ENCODE results near the gene CCDC40. TPM values are rescaled to one million over a fixed set of nuclear protein-coding genes. Genes with fewer than 3 reads are reported as not detected.

CCDC40 gene
- total RNA-seq, 1 donor from 2014 or later: 2.6 TPM

DNA sequence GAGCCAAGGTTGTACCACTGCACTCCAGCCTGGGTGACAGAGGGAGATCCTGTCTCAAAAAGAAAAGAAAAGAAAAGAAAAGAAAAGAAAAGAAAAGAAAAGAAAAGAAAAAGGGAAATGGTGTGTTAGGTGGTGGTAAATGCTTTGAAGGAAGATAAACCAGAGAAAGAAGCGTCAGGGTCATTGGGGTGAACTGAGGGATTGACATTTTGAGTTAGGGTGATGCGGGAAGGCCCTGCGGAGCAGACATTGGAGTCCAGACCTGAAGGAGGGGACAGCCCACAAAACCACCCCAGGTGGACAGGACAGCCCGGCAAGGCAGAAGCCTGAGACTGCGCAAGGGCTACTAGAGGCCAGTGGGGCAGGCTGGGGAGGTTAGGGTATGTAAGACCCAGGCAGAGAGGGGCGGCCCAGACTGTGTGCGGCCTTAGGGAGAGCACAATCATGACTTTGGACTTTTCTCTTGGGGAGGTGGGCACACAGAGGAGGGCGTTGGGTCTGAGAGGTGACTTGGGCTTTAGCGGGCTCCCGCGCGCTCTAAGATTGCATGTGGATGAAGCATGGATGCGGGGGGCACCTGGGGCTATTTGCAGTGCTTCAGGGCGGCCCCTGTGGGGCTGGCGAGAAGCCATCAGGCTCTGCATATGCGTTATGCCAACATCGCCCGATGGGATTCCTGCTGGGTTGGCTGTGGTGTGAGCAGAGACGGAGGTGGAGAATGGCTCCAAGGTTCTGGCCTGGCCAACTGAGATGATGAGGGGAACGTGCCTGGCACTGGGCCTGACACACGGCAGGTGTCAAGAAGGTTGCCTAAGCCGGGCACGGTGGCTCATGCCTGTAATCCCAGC, 61.6 kb downstream of the CCDC40 start:
- DNase-seq (ENCODE audit: extremely low read depth, low read depth, low spot score): no peak

DNA sequence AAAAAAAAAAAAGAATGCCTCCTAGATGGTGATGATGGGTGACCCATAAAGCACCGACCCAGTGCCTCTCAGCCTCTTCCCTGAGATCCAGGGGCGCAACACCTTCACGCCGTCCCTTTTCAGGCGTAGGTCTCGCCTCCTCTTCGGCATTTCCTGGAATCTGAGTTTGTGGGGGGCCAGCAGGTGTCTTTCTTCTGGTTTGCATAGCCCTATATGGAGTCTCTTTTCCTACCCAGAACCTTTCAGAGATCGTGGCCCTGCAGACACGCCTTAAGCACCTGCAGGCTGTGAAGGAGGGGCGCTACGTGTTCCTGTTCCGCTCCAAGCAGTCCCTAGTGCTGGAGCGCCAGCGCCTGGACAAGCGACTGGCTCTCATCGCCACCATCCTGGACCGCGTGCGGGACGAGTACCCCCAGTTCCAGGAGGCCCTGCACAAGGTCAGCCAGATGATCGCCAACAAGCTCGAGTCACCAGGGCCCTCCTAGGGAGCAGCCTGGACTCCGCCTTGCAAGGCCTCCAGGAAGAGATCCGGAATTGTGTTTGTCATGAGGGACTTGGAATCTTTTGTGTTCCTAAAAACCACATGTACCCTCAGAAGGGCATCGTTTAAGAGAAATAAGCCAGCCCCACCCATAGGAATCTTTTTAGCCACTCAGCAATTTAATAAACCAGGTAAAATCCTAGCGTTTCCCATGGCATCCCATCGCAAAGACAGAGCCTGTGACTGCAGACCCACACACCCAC, 63.0 kb downstream of the CCDC40 start:
- no peak for DNase-seq (ENCODE audit: extremely low read depth, low read depth, low spot score)

DNA sequence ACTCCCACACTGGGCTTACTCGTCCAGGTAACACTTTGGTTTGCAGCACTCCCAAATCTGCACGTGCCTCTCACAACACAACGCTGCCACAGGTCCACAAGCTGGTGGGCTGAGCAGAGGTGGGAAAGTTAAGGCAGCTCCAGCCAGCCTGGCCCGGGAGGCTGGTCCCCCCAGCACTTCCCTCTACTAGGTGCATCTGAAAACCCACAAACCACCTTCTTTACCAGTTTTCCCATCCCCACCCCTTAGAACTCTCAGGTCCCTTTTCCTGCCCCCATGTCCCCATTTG, 63.5 kb downstream of the CCDC40 start:
- DNase-seq (ENCODE audit: extremely low read depth, low read depth, low spot score): no peak

DNA sequence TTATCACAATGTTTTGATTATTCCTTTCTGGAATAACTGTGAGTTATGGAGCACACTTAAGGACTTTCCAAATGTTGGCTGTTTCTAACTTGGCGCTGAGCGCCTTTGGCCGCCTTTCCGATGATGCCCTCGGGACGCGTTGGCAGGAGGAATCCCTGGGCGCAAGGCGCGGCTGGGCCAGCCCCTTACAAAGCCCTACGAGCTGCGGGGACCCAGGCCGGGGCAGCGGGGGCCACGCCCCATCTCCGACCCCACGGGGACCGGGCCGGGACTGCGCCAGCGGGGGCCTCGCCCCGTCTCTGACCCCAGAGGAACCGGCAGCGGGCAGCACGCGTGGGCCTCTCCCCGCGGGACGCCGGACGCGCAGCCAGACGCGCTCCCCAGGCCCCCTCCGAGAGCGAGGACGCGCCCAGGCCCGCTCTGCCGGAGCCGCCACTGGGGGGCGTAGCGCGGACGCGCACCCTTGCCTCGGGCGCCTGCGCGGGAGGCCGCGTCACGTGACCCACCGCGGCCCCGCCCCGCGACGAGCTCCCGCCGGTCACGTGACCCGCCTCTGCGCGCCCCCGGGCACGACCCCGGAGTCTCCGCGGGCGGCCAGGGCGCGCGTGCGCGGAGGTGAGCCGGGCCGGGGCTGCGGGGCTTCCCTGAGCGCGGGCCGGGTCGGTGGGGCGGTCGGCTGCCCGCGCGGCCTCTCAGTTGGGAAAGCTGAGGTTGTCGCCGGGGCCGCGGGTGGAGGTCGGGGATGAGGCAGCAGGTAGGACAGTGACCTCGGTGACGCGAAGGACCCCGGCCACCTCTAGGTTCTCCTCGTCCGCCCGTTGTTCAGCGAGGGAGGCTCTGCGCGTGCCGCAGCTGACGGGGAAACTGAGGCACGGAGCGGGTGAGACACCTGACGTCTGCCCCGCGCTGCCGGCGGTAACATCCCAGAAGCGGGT, 64.8 kb downstream of the CCDC40 start, which contains the start of gene GAA:
TSS of gene GAA (plus strand) at position 571 of the 935 bp plus-strand sequence. CDS start 3,006 bp downstream, outside the sequence.
- DNase-seq (ENCODE audit: extremely low read depth, low read depth, low spot score): no peak

DNA sequence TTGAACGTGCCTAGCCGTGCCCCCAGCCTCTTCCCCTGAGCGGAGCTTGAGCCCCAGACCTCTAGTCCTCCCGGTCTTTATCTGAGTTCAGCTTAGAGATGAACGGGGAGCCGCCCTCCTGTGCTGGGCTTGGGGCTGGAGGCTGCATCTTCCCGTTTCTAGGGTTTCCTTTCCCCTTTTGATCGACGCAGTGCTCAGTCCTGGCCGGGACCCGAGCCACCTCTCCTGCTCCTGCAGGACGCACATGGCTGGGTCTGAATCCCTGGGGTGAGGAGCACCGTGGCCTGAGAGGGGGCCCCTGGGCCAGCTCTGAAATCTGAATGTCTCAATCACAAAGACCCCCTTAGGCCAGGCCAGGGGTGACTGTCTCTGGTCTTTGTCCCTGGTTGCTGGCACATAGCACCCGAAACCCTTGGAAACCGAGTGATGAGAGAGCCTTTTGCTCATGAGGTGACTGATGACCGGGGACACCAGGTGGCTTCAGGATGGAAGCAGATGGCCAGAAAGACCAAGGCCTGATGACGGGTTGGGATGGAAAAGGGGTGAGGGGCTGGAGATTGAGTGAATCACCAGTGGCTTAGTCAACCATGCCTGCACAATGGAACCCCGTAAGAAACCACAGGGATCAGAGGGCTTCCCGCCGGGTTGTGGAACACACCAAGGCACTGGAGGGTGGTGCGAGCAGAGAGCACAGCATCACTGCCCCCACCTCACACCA, 65.7 kb downstream of the CCDC40 start:
- no peak for DNase-seq (ENCODE audit: extremely low read depth, low read depth, low spot score)

DNA sequence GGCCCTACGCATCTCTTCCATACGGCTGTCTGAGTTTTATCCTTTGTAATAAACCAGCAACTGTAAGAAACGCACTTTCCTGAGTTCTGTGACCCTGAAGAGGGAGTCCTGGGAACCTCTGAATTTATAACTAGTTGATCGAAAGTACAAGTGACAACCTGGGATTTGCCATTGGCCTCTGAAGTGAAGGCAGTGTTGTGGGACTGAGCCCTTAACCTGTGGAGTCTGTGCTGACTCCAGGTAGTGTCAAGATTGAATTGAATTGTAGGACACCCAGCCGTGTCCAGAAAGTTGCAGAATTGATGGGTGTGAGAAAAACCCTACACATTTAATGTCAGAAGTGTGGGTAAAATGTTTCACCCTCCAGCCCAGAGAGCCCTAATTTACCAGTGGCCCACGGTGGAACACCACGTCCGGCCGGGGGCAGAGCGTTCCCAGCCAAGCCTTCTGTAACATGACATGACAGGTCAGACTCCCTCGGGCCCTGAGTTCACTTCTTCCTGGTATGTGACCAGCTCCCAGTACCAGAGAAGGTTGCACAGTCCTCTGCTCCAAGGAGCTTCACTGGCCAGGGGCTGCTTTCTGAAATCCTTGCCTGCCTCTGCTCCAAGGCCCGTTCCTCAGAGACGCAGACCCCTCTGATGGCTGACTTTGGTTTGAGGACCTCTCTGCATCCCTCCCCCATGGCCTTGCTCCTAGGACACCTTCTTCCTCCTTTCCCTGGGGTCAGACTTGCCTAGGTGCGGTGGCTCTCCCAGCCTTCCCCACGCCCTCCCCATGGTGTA, 66.4 kb downstream of the CCDC40 start:
- no peak for DNase-seq (ENCODE audit: extremely low read depth, low read depth, low spot score)

DNA sequence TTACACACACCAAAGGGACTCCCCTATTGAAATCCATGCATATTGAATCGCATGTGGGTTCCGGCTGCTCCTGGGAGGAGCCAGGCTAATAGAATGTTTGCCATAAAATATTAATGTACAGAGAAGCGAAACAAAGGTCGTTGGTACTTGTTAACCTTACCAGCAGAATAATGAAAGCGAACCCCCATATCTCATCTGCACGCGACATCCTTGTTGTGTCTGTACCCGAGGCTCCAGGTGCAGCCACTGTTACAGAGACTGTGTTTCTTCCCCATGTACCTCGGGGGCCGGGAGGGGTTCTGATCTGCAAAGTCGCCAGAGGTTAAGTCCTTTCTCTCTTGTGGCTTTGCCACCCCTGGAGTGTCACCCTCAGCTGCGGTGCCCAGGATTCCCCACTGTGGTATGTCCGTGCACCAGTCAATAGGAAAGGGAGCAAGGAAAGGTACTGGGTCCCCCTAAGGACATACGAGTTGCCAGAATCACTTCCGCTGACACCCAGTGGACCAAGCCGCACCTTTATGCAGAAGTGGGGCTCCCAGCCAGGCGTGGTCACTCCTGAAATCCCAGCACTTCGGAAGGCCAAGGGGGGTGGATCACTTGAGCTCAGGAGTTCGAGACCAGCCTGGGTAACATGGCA, 67.1 kb downstream of the CCDC40 start:
- no peak for DNase-seq (ENCODE audit: extremely low read depth, low read depth, low spot score)

DNA sequence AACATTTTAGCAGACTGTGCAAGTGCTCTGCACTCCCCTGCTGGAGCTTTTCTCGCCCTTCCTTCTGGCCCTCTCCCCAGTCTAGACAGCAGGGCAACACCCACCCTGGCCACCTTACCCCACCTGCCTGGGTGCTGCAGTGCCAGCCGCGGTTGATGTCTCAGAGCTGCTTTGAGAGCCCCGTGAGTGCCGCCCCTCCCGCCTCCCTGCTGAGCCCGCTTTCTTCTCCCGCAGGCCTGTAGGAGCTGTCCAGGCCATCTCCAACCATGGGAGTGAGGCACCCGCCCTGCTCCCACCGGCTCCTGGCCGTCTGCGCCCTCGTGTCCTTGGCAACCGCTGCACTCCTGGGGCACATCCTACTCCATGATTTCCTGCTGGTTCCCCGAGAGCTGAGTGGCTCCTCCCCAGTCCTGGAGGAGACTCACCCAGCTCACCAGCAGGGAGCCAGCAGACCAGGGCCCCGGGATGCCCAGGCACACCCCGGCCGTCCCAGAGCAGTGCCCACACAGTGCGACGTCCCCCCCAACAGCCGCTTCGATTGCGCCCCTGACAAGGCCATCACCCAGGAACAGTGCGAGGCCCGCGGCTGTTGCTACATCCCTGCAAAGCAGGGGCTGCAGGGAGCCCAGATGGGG, 68.0 kb downstream of the CCDC40 start:
- no peak for DNase-seq (ENCODE audit: extremely low read depth, low read depth, low spot score)

DNA sequence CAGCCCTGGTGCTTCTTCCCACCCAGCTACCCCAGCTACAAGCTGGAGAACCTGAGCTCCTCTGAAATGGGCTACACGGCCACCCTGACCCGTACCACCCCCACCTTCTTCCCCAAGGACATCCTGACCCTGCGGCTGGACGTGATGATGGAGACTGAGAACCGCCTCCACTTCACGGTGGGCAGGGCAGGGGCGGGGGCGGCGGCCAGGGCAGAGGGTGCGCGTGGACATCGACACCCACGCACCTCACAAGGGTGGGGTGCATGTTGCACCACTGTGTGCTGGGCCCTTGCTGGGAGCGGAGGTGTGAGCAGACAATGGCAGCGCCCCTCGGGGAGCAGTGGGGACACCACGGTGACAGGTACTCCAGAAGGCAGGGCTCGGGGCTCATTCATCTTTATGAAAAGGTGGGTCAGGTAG, 68.5 kb downstream of the CCDC40 start:
- DNase-seq (ENCODE audit: extremely low read depth, low read depth, low spot score): no peak

DNA sequence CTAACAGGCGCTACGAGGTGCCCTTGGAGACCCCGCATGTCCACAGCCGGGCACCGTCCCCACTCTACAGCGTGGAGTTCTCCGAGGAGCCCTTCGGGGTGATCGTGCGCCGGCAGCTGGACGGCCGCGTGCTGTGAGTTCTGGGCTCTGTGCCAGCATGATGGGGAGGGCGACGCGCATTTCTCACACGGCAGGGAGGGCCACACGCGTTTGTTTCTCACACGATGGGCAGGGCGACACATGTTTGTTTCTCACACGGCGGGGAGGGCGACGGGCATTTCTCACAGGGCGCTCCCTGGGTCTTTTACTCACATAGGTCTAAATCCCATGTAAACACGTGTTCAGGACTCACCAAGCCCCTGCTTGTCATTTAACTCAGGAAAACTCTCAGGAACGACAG, 69.3 kb downstream of the CCDC40 start:
- no peak for DNase-seq (ENCODE audit: extremely low read depth, low read depth, low spot score)

DNA sequence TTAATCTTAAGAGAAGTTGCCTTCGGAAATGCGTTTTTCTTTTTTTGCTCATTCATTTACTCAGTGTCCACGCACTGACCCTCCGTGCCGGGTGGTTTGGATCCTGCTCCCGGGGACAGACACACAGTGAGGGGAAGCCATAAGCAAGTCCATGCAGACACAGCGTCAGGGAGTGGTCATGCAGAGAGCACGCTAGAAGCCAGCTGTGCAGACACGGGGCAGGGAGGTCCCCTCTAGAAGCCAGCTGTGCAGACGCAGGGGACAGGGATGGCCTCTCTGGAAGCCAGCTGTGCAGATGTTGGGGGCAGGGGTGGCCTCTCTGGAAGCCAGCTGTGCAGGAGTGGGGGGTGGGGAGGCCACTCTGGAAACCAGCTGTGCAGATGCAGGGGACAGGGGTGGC, 69.7 kb downstream of the CCDC40 start:
- no peak for DNase-seq (ENCODE audit: extremely low read depth, low read depth, low spot score)

DNA sequence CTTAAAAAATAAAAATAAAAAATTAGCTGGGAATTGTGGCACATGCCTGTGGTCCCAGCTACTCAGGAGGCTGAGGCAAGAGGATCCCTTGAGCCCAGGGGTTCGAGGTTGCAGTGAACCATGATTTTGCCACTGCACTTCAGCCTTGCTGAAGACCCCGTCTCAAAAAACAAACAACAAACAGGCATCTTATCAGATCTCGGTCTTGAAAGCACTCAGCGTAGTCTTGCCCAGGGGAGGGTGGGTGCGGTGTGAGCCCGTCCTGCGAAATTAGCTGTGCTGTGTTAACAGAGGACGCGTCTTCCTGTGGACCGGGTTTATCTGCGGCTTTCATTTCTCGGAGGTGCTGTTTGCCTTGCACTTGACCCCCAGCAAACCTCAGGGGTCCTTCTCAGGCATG, 70.3 kb downstream of the CCDC40 start:
- no peak for DNase-seq (ENCODE audit: extremely low read depth, low read depth, low spot score)

DNA sequence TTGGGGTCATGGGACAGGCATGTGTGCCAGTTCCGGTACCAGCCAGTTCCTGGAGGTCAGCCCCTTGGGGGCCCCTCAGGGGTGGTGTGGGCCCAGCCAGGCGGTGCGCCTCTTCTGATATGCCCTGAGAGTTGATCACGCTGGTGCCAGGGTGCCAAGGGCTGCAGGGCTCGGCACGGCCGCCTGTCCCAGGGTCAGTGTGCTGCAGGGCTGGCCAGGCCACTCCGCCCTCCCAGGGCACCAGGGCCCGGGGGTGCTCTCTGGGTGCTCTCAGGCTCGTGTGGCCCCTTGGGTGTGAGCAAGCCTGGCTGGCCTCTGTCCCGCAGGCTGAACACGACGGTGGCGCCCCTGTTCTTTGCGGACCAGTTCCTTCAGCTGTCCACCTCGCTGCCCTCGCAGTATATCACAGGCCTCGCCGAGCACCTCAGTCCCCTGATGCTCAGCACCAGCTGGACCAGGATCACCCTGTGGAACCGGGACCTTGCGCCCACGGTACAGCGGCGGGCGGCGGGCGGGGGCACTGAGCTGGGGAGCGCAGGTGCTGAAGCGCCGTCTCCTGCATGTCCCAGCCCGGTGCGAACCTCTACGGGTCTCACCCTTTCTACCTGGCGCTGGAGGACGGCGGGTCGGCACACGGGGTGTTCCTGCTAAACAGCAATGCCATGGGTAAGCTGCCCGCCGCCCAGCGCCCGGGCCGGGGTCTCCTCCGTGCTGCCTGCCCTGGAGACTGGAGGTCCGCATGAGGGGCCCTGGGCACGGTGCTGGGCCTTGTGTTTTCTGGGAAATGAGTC, 71.0 kb downstream of the CCDC40 start:
- no peak for DNase-seq (ENCODE audit: extremely low read depth, low read depth, low spot score)

DNA sequence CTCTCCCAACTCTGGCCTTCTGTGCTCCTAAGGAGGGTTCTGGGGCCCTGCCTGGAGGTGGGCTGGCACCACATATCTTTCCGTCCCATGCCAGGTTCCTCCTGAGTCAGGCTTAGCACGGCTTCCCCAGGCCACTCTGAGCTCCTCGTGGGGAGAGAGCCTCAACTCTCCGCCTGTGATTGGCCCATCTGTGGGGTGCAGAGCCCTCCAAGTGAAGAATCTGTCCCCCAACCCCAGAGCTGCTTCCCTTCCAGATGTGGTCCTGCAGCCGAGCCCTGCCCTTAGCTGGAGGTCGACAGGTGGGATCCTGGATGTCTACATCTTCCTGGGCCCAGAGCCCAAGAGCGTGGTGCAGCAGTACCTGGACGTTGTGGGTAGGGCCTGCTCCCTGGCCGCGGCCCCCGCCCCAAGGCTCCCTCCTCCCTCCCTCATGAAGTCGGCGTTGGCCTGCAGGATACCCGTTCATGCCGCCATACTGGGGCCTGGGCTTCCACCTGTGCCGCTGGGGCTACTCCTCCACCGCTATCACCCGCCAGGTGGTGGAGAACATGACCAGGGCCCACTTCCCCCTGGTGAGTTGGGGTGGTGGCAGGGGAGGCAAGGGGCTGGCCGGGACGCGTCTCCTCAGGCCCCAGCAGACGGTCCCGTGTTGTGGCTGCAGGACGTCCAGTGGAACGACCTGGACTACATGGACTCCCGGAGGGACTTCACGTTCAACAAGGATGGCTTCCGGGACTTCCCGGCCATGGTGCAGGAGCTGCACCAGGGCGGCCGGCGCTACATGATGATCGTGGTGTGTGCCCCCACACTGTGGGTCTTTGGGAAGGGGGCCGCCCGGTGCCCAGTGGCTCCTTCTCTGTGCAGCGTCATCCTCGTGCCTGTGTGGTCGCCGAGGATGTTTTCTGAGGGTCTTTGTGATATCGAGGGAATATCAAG, 71.9 kb downstream of the CCDC40 start:
- no peak for DNase-seq (ENCODE audit: extremely low read depth, low read depth, low spot score)

DNA sequence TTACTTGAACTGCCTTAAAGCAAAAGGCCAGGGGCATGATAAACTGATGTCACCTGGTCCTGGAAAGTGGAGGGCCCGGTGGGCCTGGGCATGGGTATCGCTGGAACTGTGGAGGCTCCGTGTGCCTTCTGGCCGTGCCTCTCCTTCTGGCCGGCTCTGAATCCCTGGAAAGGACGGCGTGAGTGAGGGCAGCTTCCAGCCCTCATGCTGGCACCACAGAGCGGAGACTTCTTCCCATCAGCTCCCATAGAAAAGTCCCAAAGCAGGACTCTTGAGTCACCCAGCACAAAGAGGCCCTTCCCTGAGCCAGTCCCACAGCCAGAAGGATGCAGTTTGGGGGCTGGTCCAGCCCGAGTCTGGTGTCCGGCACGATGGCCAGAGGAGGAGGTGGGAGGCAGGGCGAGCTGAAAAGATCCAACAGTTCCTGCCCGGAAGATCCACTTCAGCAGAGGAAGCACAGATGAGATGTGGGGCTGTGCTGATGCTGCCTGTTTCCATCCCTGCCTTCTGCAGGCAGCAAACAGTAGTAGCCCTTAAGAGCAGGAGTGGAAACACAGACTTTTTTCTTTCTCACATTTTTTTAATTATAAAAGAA, 72.7 kb downstream of the CCDC40 start:
- no peak for DNase-seq (ENCODE audit: extremely low read depth, low read depth, low spot score)

DNA sequence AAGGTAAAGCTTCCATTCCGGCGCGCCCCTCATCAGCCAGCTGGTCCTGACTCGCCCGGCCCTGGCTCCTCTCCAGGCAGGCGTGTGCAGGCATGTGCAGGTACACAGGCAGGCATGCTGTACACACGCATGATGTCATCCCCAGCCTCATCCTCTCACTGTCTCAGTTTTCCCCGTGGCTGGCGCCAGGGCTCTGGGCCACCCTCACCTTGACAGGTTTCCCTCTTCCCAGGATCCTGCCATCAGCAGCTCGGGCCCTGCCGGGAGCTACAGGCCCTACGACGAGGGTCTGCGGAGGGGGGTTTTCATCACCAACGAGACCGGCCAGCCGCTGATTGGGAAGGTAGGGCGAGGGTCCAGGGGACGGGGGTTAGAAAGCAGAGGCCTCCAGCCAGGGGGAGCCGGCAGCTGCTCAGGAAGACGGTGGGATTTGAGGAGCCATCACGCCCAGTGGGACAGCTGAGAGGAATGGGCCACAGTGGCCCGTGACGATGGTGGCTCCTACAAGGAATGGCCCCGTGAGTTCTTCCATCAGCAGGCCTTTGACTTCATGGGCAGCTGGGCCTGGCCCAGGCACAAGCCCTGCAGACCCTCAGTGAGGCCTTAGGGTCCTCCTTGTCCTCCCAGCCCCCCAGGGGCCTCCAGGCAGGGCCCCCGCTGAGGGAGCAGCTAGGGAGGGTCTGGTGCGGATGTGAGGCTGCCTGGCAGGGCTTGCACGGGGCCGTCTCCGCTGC, 73.4 kb downstream of the CCDC40 start:
- no peak for DNase-seq (ENCODE audit: extremely low read depth, low read depth, low spot score)

All from glomerular endothelial cell (primary cell).